Fibroblast of peridontal ligament (primary cell): Measurements from ENCODE around the gene SSX1.
"Not testable (repeated sequence)": the region's sequence is repeated elsewhere in the genome, so short reads cannot be mapped to it uniquely, and the experiment has no call there.

Experiments
- DNase-seq: peaks from one replicate; pipeline ENCODE4 v3.0.0-alpha.2; 2010; ENCODE audit errors: extremely low read depth

The SSX1 gene, protein sequence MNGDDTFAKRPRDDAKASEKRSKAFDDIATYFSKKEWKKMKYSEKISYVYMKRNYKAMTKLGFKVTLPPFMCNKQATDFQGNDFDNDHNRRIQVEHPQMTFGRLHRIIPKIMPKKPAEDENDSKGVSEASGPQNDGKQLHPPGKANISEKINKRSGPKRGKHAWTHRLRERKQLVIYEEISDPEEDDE

DNA sequence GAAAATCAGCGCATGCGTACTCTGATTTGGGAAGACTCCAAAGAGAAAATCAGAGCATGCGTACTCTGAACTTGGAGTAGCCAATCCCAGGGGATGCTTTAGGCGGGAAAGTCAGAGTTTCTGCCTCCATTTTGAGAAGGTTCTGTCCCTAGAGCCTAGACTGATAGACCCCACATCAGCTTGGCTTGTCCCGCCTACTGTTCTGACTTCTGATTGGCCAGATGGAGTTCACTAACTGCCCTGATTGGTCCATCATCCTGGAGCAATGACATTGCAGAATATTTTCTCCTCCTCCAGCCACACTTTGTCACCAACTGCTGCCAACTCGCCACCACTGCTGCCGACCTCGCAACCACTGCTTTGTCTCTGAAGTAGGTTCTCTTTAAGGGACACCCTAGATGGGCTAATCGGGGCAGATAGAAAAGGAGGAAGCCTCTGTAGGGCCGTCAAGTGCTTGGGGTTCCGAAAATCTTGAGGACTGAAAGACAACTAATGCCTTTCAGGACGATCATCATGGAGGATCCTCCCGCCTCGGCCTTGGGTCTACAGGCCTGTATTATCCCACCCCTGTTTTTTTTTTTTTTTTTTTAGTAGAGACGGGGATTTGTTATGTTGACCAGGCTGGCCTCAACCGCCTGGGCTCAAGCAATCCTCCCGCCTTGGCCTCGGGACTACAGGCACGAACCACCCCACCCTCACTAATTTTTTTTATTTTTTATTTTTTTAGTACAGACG, at the start of gene SSX1:
SSX1 (plus strand) TSS at position 331 of the 735 bp plus-strand sequence. CDS start 1,850 bp downstream, outside the sequence.
- not testable (repeated sequence) for DNase-seq

DNA sequence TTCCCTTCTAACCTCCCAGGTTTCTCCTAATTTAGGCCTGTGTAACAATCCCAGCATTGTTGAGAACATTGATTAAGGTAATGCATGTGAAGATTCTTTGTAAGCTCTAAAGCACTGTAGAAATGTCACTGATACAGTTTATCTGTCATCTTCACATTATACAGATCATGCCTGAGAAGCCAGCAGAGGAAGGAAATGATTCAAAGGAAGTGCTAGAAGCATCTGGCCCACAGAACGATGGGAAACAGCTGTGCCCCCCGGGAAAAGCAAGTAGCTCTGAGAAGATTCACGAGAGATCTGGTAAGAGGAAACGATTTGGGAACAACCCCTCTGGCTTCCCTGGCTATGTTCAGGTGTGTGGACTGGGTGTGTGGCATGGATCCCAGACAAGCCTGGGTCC, 40.9 kb upstream of the SSX1 start:
- not testable (repeated sequence) for DNase-seq

DNA sequence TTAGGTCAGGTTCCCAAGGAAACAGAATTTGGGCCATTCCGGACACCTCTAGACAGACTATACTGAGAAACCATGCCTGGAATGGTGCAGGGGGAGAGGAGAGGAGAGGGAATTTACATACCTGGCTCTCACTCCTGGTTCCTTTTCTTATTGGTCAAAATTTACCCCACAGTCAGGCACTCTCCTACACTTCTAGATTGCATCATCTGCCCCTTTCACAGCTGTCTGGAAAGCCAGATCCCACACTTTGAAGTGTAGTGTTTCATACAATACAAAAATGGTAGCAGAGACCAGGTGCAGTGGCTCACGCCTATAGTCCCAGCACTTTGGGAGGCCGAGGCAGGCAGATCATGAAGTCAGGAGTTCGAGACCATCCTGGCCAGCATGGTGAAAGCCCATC, 31.0 kb upstream of the SSX1 start:
- DNase-seq, result not testable (repeated sequence)

DNA sequence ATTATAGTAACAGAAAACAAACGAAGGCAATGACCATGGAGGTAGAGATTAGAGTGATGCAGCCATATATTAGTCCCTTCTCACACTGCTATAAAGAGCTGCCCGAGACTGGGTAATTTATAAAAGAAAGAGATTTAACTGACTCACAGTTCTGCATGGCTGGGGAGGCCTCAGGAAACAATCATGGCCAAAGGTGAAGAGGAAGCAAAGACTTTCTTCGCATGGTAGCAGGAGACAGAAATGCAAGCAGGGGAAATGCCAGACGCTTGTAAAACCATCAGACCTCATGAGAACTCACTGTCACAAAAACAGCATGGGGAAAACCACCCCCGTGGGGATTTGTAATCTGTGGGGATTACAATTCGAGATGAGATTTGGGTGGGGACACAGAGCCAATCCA, 2.2 kb upstream of the SSX1 start:
- not testable (repeated sequence) for DNase-seq

DNA sequence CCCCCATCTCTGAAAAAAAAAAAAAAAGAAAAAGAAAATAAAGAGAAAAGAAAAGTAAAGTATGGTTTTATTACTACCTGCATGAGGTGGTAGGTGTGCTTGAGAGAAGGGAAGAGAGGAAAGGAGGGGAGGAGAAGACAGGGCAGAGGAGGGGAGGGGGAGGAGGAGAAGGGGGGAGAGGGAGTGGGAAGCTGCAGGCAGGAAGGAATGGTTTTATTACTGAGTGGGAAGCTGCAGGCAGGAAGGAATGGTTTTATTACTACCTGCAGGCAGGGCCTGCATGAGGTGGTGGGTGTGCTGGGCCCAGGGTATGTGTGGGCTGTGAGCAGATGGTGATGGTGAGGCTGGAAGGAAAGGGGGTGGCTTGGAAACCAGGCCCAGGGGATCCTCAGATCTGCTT, 19.2 kb downstream of the SSX1 start:
- DNase-seq, result not testable (repeated sequence)

DNA sequence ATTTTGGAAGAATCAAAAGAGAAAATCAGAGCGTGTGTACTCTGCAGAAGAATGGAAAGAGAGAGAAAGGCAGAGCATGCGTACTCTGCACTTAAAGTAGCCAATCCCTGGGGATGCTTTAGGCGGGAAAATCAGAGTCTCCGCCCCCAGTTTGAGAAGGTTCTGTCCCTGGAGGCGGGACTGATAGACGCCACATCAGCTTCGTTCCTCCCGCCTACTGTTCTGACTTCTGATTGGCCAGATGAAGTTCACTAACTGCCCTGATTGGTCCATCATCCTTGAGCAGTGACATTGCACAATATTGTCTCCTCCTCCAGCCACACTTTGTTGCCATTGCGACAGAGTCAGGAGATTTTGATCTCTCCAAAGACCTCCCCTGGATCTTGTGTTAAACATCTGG, 23.8 kb downstream of the SSX1 start:
- DNase-seq, result no peak

DNA sequence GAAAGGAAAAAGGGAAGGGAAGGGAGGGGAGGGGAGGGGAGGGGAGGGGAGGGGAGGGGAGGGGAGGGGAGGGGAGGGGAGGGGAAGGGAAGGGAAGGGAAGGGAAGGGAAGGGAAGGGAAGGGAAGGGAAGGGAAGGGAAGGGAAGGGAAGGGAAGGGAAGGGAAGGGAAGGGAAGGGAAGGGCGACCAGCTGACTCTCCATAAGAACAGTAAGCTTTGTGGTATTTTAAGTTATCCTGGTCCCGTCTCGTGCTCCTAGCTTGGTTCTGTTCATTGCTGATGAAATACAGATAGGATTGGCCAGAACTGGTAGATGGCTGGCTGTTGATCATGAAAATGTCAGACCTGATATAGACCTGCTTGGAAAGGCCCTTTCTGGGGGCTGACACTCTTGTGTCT, 25.5 kb downstream of the SSX1 start:
- DNase-seq, result not testable (repeated sequence)

DNA sequence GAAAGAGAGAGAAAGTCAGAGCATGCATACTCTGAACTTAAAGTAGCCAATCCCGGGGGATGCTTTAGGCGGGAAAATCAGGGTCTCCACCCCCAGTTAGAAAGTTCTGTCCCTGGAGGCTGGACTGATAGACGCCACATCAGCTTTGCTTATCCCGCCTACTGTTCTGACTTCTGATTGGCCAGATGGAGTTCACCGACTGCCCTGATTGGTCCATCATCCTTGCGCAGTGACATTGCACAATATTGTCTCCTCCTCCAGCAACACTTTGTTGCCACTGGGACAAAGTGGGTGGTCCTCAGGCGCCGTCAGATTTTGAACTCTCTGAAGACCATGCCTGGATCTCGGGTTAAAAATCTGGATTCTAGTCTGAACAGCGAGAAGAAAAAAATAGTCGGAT, 51.0 kb downstream of the SSX1 start:
- no peak for DNase-seq

DNA sequence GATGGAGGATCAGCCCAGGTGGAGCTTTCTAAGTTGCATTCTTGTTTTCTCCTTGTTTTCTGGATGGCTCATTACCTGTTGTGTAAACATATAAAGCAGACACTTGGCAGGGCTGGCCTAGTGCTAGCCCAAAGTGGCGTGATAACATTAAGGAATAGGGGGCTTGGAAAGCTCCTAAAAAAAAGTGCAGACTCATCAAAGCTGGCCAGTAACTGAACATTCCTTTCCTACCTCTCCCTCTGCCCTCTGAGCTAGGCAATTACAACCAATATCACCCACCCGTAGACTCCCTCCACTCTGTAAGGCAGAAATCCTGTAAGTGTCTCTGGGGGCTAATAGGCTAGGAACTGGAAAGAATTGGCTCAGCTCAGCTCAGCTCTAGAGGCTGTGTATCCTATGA, 58.8 kb downstream of the SSX1 start:
- not testable (repeated sequence) for DNase-seq
